HG03571 (cell line): ENCODE data around the gene VPS25.
"Not testable (repeated sequence)": the region's sequence is repeated elsewhere in the genome, so short reads cannot be mapped to it uniquely, and the experiment has no call there.

ENCODE experiments used
- ATAC-seq: cut with Tn5 transposase; IDR thresholded peaks from one replicate; pipeline ENCODE4 v1.9.1; 2021; ENCODE audit not compliant: unreplicated experiment

VPS25 gene

DNA sequence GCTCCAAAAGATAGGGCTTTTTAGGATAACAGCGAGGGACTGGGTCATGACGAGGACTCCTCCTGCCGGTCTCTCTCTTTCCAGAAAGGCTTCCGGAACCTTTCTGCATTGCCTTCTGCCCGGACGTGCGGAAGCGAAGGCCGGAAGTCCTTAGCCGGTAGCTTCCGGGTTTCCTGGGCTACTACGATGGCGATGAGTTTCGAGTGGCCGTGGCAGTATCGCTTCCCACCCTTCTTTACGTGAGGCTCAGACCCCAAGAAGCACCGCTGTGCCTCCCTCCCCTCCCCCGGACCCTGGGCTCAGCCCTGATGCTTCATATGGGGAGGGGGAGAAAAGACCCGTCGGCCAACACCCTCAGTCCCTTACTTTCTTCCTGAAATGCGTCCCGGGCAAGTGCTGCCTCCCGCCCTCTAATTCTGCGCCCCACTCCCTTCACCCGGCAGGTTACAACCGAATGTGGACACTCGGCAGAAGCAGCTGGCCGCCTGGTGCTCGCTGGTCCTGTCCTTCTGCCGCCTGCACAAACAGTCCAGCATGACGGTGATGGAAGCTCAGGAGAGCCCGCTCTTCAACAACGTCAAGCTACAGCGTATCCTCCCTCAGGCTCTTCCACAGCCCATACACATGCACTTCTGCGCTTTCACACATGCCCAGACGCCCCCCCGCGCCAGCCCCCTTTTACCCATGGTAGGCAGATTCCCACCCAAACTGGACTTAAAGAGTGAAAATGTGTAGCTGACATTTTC is at the start of gene VPS25:
VPS25 (plus strand) TSS at position 160 of the 746 bp plus-strand sequence; CDS start at position 187, 27 bp downstream.
- no peak for ATAC-seq

DNA sequence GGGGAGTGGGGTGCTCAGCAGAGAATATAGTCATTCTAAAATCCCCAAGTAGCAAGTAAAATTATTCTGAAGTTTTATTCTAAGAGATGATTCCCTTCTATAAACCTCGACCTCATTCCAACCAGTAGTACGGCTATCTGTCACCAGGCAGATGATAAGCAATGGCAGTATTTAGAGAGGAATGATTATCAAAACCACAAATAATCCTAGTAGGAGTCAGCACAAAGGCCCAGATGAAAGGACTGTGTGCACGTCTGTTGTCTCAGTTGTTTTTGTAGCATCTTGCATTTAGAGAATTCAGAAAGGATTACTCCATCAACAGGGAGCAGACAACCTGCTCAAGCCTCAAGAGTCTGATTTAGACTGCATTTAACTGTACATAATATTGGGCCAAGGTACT is 49.6 kb upstream of the VPS25 start:
- ATAC-seq = no peak

DNA sequence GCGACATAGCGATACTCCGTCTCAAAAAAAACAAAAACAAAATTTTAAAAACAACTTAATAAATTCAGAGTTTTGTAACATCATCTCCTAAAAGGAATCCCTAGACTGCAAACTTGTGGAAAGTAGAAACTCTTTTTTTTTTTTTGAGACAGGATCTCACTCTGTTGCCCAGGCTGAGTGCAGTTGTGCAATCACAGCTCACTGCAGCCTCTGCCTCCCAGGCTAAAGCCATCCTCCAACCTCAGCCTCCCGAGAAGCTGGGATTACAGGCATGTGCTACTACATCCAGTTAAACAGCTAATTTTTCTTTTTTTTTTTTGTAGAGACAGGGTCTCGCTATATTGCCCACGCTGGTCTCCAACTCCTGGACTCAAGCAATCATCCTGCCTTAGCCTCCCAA is 48.1 kb upstream of the VPS25 start:
- no peak for ATAC-seq

DNA sequence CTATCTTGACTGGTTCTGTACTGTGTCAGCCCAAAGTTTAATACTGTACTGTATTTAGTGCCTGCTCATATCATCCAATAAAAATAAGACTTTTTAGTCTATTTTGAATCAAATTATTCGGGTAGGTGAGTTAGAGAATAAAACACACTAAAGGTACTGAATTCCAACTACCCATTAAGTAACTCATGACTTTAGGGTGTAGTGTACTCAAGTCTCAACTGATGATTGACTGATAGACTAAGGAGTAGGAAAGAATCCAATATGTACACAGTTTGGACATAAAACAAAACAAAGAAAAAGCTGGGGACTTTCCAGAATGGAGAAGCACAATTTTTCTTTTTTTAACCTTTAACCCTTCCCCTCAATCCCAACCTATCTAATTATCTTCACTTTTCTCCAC is 32.5 kb upstream of the VPS25 start:
- ATAC-seq = no peak

DNA sequence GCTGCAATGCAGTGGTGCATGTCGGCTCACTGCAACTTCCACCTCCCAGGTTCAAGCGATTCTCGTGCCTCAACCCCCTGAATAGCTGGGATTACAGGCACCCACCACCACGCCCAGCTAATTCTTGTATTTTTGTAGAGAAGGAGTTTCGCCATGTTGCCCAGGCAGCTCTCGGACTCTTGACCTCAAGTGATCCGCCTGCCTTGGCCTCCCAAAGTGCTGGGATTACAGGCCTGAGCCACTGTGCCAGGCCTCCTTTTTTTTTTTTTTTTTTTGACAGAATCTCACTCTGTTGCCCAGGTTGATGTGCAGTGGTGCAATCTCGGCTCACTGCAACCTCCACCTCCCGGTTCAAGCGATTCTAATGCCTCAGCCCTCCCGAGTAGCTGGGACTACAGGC is 30.3 kb upstream of the VPS25 start:
- ATAC-seq = not testable (repeated sequence)

DNA sequence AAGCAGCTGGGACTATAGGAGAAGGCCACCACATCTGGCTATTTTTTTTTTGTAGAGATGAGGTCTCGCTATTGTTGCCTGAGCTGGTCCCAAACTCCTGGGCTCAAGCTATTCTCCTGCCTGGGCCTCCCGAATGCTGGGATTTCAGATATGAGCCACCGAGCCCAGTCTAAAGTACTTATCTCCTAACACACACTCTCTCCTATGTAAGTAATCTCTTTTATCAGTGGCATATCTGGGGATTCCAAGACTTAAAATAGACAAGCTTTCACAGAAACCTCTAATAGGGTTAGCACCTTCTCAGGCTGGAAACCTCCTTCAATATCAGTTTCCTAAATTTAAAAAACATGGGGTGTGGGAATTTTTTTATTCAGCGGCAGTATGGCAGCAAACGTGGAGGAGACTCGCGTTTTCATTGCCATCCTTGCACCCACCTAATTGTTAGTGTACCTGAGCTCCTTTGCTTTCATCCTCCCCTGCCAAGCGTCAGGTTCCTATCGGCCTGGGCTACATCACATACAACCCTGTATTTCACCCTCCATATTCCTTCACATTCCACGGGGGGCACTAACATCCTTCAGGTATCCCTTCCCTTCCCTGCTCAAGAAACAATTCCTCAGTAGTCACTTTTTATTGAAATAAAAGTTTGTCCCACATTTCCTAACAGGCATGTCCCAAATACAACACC is 29.5 kb upstream of the VPS25 start:
- ATAC-seq = no peak

DNA sequence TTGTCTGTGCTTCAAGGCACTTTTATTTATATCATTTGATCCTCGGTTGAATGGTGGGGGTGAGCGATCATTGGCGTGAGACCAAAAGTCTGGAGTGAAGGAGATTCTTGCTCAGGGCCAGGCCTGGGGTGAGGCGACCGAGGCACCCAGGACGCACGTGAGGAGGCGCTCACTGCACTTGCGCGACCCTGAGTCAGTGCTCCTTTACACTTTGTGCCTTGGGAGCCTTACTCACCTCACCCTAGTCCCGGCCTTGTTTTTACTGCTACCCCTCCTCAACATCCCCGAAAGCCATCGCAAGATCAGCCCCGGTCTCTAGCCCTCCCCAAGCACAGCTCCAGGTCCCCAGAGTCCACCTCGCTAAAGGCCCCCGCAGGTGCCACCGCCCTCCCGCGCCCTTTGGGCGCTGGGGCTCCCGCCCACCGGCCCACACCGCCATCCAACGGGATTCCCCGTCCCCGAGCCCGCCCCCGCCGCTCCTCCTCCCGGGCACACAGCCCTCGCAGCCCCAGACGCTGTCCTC is 28.9 kb upstream of the VPS25 start:
- ATAC-seq = peak; percentile 47

DNA sequence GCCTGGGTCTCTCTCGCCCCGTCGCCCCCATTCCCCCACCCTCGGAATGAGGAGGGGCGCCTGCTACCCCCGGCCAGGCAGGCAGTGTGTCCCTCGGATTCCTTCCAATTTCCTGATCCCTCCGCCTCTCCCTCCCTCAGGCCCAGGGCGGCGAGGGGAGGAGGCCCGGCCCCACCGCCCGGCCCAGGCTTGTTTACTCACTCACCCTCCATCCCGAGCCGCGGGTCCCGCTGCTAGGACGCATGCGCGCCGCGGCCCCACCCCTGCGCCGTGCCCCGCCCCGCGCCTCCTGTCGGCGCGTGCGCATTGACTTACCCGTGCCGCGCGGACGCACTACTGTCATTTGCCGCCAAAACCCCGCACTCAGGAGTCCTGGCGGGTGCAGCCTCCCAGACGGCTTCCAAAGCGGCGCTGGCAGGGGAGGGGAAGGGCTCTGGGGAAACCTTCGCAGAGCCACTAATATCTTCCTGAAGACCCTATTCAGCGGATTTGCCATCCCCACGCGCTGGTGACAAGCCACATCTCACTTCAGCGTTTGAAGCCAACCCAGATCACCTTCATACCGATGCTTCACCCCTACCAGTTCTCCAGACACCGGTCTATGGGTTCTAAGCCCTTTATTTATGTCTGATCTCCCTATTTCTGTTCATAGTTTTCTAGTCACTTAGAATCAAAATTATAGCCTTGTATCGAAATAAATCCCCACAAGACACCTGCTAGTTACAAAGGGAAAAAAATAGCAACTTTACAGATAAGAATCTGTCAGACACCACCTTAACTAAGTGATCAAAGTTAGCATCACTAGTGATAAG is 28.2 kb upstream of the VPS25 start, which contains the start of gene EZH1:
EZH1 (minus strand) TSS at position 235 of the 812 bp plus-strand sequence. CDS start 16,099 bp downstream, outside the sequence.
- ATAC-seq = peak; percentile 67

- ATAC-seq = no peak
Measured at GRCh38 chr17:42748202-42748907, 24.9 kb upstream of the VPS25 start.

- no peak for ATAC-seq
Measured at GRCh38 chr17:42748908-42749798, 24.1 kb upstream of the VPS25 start.

- ATAC-seq = no peak
Measured at GRCh38 chr17:42750739-42751344, 22.4 kb upstream of the VPS25 start.

DNA sequence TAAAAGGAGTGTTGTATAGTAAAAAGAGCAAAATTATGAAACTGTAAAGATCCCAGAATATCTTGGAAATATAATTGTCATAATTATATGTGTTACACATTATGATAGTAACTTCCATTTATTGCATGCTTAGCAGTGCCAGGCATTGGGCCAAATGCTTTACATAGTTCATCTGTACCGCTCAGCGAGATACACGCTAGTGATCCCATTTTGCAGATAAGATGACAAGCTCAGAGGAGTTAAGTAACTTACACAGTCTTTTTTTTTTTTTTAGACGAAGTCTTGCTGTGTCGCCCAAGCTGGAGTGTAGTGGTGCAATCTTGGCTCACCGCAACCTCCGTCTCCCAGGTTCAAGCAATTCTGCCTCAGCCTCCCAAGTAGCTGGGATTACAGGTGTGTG is 21.6 kb upstream of the VPS25 start:
- no peak for ATAC-seq

GRCh38 chr17:42754782-42755181 is 18.5 kb upstream of the VPS25 start:
- ATAC-seq = no peak

DNA sequence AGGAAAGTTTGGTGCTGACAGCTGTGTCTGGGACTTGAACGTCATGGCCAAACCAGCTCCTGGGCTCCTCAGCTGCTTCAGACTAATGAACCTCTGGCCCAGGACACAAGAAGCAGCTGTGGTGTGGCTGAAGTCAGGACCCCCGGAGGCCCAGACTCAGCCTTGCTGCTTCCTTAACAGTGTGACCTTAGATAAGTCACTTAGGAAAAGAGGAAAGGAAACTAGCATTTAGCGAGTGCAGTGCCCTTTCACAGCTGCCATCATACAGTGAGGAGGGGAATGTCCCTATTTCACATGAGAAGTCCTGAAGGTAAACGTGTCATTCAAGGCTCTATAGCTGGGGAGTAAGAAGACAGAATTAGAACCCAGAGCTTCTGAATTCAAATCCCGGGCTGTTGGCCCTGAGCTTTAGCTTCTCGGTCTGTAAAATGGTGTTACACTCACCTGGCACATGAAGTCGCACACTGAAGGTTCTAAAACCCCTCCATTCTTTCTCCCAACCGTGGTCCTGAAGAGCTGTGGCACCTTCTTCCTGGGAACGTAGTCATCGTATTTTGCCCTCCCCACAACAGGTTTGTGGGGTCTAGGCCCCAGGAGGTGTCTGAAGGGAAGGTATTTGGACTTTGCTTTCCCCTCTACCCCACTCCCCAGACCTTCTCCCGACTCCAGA is 13.1 kb upstream of the VPS25 start:
- ATAC-seq = no peak

DNA sequence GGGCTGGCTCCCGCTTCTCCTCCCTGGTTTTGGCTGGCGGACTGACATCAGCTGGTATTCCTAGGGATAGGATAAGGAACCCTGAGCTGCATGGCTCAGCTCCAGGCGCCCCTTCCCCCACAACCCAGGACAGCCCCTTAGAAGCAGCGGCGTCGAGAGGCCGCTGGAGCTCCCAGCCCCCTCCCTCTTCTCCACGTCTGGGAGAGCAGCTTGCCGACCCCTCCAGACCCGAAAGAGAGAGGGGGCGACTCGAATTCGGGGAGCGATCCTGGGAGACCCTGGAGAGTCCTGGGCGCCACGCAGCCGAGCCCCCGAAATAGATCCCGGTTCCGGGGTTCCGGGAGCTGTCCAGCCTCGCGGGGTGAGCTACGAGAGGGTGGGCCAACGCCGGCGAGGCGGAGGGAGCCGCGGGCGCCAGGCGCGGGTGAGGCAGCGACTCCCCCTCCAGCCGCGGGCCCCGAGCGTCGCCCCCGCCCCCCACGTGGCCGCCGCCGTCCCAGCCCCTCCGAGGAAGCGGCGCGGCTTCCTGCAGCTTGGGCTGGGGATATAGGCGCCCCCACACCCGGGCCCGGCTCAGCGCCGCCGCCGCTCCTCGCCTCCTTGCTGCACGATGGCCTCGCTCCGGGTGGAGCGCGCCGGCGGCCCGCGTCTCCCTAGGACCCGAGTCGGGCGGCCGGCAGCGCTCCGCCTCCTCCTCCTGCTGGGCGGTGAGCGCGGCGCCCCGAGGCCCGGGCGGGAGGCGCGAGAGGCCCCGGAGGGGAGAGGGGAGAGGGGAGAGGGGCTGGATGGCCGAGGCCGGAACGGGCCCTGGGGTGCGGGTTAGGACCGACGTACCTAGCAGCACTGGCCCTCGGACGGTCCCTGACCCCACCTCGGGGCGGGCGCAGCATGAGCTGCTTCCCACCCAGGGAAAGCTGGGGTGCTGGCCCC is 12.3 kb upstream of the VPS25 start, which contains the start of gene RAMP2:
RAMP2 (plus strand) TSS at position 576 of the 930 bp plus-strand sequence; CDS start at position 611, 35 bp downstream.
- ATAC-seq = no peak

GRCh38 chr17:42761638-42762037 is 11.6 kb upstream of the VPS25 start:
- no peak for ATAC-seq

- ATAC-seq = no peak
Measured at GRCh38 chr17:42766124-42766523, 7.1 kb upstream of the VPS25 start.
